Astrocyte of the hippocampus (primary cell): ENCODE data around the gene DOLPP1.
A peak's percentile ranks its signal among the peaks of the same experiment; 100 is the strongest.

ENCODE experiments used
- DNase-seq: peaks from one replicate; pipeline ENCODE4 v3.0.0; 2011; ENCODE audit warnings: low read depth, low spot score

DOLPP1 gene

DNA sequence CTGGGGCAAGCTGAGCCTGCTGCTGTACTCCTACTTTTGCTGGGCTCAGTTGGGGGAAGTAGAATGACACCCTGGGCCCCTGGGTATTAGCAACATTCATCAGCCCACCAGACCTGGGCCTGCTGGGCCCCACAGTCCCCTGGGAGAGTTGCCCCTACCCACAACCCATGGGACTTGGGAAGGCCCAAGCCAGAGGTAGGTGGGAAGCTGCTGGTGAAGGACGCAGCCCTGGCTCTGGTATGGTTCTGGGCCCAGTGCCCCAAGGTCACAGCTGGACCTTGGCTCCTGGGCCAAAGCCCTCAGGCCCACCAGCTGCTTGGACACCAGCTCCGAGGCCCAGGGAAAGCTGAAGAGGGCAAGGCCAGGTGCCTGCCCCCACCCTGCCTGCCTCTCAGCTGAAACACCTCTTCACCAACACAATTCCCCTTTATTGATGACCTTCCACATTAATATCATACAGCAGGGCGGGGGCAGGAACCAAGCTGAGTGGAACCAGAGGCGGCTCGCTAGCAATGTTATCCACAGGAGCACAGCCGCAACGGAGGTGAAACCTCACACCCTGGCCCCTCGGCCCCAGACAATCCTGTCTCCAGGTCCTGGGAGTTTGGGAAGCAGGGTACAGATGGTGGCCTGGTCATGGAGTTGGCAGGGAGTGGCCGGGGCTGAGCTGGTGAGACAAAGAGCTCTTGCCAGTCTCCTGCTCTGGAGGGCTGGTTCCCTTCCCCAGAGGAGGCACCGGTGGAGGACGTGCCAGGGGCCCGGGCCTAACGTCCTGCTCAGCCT lies 13.7 kb downstream of the DOLPP1 start:
- DNase-seq = no peak

DNA sequence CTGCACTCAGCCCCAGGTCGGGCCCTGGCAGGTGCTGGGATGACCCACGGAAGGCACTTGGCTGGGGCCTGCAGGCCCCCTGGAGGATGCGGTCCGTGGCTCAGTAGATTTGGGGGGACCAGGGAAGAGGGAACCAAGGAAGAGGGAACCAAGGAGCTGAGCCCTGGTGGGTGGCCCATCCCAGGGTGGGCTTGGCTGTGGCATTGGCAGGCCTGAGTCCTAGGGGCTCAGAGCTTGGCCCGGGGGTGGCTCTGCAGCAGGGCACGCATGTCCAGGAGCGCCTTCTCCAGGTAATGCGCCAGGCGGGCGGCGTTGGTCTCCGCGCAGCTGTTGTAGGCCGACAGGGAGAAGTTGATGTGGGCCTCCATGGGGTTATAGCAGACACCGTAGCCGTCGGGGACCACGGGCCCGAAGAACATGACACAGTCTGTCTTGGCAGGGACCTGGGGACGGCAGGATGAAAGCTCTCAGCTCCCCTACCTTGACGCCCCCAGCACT lies 14.3 kb downstream of the DOLPP1 start:
- DNase-seq = no peak

DNA sequence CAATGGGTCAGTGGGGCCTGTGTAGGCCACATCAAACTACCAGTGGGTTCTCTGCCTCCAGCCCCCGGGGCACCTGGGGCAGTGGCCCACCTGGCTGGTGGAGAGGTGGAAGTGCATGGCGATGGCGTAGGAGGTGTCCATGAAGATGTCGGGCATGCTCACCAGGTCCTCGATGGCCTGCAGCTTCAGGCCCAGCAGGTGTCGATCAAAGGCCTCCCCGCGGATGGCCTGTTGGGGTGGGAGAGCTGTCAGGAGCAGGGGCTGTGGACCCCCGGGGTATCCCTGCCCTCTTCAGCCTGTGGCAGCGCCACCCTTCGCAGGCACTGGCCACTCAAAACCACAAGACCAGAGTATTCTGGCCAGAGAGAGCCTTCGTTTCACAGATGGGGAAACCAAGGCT lies 15.0 kb downstream of the DOLPP1 start:
- no peak for DNase-seq

DNA sequence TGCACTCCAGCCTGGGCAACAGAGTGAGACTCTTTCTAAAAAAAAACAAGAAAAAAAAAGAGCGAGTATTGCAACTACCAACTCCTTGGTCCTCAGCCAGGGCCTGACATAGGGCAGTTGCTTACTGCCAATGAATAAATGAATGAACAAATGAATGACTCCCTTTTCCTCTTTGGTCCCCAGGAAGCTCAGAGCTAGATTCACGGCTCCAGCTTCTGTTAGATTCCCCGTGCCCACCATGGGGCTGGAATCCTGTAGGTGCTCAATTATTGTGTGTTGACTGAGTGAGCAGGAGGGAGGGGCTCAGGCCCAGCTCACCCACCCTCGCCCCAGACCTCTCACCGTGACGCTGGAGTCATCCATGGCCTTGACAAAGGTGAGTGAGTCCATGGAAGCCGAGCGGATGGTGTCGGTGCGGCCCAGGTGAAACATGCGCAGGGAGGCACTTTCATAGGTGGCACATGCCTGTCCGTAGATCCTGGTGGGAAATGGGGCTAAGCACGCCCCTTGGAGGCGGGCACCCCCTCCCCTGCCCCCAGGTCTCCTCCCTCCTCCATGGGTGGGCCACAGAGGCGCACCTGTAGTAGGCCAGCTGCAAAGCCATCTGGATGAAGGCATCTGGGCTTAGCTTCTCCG lies 16.9 kb downstream of the DOLPP1 start:
- DNase-seq = no peak

DNA sequence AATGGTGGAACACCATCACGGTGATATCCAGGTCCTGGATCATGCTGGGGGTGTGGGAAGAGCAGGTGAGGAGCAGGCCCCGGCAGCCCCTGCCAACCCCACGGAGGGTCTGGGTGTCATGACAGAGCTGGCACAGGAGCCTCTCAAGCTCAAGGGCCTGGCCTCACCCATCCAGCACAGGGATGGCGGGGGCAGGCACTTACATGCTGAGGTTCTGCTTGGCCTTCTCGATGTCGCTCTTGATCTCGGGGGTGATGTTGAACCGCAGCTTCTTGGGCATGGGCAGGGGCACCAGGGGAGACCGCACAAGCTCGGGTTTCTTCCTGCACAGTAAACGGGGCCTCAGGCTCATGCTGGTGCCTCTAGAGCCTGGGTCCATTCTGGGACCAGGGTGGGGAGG lies 17.4 kb downstream of the DOLPP1 start:
- DNase-seq = no peak

DNA sequence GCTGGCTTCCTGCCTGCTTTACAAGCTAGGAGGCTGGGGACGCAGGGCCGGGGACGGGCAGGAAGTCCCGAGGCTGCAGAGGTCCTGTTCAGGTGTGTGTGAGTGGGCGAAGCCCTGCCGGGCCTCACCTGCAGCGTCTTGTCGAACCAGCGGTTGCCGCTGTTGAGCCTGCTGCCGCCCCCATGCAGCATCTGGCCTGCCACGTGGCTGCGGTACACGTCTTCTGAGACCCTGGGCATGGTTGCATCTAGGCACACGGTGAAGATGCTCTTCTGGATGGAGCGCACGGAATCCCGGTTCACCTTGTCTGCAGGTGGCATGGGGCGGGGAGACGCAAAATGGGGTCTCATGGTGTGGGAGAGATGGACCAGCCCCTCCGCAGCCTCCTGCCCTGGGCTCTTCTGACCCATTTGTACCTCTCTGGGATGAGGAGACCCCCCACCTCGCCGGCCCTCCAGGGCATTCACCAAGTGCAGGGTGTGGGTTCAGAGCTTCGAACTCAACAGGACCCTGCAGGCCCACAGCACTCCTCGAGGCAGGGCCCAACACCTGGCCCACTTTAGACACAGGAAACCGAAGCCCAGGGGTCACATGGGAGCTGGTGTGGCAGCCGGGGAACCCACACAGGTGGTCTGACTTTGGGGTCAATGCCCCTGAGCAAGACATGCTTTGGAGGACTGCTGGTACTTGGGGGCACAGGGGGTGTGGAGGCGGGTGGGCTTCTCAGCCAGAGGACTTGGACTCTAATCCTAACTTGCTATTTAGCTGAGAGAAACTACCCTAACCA lies 19.7 kb downstream of the DOLPP1 start:
- no peak for DNase-seq

- no peak for DNase-seq
These were observed 20.4 kb downstream of the DOLPP1 start for GRCh38 chr9:129101279-129101678.

GRCh38 chr9:129102095-129102525 lies 21.2 kb downstream of the DOLPP1 start:
- DNase-seq = no peak

GRCh38 chr9:129102791-129103594 lies 22.1 kb downstream of the DOLPP1 start:
- peak; percentile 54 for DNase-seq

DNA sequence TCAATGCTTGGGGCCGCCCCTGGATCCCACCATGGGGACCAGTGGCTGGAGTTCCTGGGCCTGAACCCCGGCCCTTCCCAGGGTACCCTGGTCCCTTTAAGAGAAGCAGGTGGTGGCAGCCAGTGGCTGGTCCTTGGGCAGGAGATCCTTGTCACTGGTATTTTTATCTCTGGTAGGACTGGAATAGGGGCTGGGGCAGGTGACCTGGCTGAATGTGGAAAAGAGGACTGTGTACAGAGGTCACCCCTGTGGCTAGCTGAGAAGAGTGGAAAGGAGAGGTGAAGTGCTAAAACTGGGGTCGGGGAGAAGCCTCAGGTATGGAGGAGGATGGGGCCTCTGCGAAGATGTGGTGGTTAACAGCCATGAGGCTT lies 22.7 kb downstream of the DOLPP1 start:
- no peak for DNase-seq

GRCh38 chr9:129104051-129104450 lies 23.1 kb downstream of the DOLPP1 start:
- no peak for DNase-seq

DNA sequence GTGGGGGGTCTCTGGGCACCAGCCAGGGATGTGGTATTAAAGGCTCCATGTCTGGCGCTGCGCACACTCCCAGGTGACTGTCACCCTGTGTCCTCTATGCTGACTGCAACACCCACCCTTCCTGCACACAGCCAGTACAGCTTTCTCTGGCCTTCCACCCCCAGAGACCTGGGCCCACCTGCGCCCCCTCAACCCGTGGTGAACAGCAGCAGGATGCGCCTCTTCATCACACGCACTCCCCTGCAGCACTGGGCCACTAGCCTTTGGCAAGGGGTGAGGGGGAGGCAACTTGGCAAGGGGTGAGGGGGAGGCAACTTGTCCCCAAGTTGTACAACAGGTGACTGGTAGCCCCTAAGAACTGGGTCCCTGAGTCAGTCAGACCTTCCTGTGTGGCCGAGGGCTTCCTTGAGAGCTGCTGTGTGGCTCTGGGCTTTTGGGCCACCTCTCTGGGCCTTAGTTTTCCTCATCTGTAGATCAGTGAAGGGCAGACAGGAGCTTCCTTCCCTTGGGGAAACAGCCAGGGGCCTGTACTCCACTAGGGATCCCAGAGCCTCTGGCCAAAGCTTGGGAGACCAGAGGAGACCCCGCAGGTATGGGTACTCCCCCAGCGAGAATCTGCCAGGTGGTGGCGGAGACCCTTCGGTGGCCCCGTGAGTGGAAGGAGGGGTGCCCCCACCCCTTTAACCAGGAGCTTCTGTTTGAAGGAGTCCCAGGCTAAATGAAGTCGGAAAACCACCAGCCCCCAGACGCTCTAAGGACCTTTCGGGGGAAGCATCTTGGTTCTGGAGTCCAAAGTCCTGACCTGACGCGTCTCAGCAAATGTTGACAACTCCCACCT lies 25.2 kb downstream of the DOLPP1 start:
- no peak for DNase-seq

DNA sequence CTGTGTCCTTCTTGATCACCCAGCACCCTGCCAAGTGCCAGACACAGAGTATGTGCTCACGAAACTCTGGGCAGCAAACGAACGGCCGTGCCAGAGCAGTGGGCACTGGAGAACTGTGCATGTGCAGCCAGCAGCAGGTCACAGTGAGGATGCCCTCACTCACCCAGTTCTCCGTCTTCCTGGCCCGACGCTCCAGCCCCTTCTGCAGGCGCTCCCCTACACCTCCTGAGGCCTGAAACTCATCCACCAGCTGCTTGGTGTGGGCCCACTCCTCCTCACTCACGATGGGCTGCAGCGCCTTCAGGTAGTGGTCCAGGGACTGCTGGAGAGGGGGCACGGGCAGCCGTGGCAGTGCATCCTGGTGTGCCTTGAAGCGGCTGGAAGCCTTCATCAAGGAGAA lies 26.7 kb downstream of the DOLPP1 start:
- no peak for DNase-seq

GRCh38 chr9:129108083-129108804 lies 27.3 kb downstream of the DOLPP1 start:
- DNase-seq = no peak

DNA sequence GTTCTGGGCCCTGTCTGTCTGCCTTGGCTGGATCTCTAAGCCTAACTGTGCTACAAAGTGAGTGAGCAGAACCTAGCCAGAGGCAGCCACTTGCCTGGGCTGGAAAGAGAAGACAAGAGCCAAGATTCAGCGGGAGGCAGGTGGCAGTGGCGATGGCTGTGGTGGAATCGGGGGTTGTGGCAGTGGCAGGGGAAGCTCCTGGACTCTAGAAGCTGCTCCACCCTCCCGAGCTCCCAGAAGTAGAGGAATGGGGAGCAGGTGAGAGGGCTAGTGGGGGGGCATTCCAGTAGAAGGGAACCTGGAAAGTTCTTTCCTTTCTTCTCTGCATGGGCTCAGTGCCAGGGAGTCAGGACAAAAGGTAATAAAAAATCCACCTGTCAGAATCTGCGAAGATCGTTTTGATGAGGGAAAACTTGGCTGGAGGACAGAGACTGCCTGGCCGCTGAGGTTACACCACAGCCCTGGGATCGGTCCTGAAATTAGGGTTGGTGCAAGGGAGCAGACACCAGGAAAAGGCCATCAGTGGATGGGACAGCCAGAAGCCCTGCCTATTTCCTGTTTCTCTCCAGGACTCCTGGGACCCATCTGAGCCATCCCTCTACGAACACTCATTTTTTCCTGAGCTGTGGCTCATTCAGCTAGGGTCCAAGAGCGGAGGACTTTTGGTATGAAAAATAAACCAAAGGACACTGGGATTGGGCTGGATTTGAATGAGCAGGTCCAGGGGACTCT lies 28.1 kb downstream of the DOLPP1 start:
- DNase-seq = no peak

- DNase-seq = no peak
These were observed 28.6 kb downstream of the DOLPP1 start for GRCh38 chr9:129109537-129109903.

- DNase-seq = peak; percentile 32
These were observed 29.2 kb downstream of the DOLPP1 start for GRCh38 chr9:129109952-129110739.

- peak; percentile 98 for DNase-seq
These were observed 30.0 kb downstream of the DOLPP1 start, which contains the start of the genes CRAT and PTPA for GRCh38 chr9:129110740-129111527. Gene CRAT (minus strand): TSS chr9:129110793. CDS start chr9:129110509, 284 bp downstream. Gene PTPA (plus strand): TSS chr9:129111415. CDS start chr9:129111601, 186 bp downstream.
